Brain microvascular endothelial cell (primary cell): Measurements from ENCODE around the gene SEC23A.

Source experiments
- DNase-seq: peaks from one replicate; pipeline ENCODE4 v3.0.0-alpha.2; 2020
- H3K27ac ChIP-seq: fragments of 250-450 bp; sonication (Bioruptor Pico); 2 replicates; pipeline ENCODE4 v1.5.1; 2020; ENCODE audit warnings: mild to moderate bottlenecking, moderate library complexity
- H3K27me3 ChIP-seq: fragments of 250-450 bp; sonication (Bioruptor Pico); replicated peaks from 2 replicates; pipeline ENCODE4 v1.5.1; 2020; ENCODE audit warnings: mild to moderate bottlenecking
- H3K36me3 ChIP-seq: fragments of 250-450 bp; sonication (Bioruptor Pico); replicated peaks from 2 replicates; pipeline ENCODE4 v1.5.1; 2020; ENCODE audit warnings: mild to moderate bottlenecking
- H3K4me3 ChIP-seq: 2 replicates; pipeline ENCODE4 v1.5.1; 2011; ENCODE audit warnings: low read depth, mild to moderate bottlenecking, control low read depth, low read length, moderate library complexity
- in situ Hi-C: cut with HindIII; loops from 2 replicates; pipeline ENCODE4 v1.10.0; 2017; ENCODE audit warnings: low sequenced_read_pairs, low pct_ligation_motif_present
- TF ChIP-seq, protein P1 (sequence below): IDR thresholded peaks from 2 replicates; pipeline ENCODE4 v1.5.1; 2011; ENCODE audit warnings: low read depth, mild to moderate bottlenecking, moderate library complexity, low read length, control low read depth, inconsistent platforms; ENCODE audit errors: missing control alignments

Gene SEC23A

DNA sequence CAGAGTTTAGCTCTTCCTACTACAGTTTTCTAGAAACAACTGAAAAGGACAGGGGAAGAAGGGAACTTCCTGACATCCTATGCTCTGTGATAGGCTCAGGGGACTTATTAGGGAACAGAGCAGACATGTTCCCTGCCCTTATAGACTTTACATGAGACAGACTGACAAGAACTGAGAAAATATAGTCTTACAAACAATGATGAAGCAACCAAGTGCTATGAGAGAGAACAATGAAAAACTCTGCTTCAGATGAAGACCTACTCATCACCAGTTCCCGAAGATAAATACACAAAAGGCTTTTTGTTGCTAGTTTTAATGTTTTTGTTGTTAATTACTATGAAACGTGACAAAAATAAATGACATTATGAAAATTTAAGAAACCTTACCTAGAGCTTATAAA, 115.3 kb downstream of the SEC23A start:
- in situ Hi-C loops = no loop called here
- Histone ChIP-seq H3K36me3 (no peaks in the 10 kb centered on the region), H3K27me3 (no peaks in the 10 kb centered on the region), H3K4me3 (no peak overlapping the region), H3K27ac (no peak overlapping the region)
- TF ChIP-seq, protein P1, sequence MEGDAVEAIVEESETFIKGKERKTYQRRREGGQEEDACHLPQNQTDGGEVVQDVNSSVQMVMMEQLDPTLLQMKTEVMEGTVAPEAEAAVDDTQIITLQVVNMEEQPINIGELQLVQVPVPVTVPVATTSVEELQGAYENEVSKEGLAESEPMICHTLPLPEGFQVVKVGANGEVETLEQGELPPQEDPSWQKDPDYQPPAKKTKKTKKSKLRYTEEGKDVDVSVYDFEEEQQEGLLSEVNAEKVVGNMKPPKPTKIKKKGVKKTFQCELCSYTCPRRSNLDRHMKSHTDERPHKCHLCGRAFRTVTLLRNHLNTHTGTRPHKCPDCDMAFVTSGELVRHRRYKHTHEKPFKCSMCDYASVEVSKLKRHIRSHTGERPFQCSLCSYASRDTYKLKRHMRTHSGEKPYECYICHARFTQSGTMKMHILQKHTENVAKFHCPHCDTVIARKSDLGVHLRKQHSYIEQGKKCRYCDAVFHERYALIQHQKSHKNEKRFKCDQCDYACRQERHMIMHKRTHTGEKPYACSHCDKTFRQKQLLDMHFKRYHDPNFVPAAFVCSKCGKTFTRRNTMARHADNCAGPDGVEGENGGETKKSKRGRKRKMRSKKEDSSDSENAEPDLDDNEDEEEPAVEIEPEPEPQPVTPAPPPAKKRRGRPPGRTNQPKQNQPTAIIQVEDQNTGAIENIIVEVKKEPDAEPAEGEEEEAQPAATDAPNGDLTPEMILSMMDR = no peak
- DNase-seq = no peak

DNA sequence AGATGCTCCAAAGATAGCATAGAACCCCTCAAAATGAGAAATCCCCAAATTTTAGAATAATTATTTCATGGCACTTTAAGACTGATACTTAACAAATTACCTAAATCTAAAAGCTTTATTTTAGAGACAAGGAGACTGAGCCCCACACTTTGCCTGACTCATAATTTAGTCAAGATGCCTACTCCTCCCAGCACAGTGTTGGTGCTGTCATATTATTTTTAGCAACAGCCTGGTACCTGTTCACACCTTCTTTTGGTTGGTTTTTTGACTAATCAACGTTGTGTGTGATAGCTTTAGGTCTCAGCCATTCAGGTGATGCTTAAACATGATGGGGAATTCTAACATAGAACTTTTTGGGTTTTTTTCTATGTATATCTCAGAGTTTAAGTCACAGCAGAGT, 120.2 kb downstream of the SEC23A start:
- Histone ChIP-seq H3K27me3 (no peaks in the 10 kb centered on the region), H3K36me3 (no peaks in the 10 kb centered on the region), H3K27ac (no peak overlapping the region), H3K4me3 (no peak overlapping the region)
- DNase-seq = no peak
- TF ChIP-seq, protein P1 = no peak
- in situ Hi-C loops = no loop called here

DNA sequence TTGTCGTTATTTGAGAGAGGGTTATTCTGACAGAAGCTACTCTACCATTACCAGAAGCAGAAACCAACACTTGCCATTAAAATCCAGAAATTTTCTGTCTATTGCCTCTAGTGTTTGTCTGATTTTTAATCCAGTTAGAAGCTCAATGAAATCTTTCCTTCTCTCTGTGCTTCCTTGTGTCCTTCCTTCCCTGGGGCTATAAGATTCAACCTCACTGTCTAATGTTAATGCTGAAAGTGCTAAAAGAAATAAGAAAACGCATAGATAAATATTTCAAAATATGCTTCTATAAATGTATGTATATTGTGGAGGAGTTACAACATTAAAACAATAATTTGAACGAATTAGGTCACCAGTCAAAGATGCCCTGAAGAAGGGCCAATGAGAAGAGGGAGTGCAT, 120.8 kb downstream of the SEC23A start:
- H3K27ac ChIP-seq = no peak overlapping the region
- in situ Hi-C loops = no loop called here
- DNase-seq = no peak
- TF ChIP-seq, protein P1 = no peak
- H3K4me3 ChIP-seq = no peak overlapping the region
- H3K27me3 ChIP-seq = no peaks in the 10 kb centered on the region
- no peaks in the 10 kb centered on the region for H3K36me3 ChIP-seq
